Embryonic facial prominence (tissue), 1 donor: ENCODE results near the gene SYT6.

Experiments used
- DNase-seq: peaks from one replicate; pipeline ENCODE4 v3.0.0-alpha.2; 2016; ENCODE audit errors: extremely low spot score

The SYT6 gene

GRCh38 chr1:114093624-114094362 lies 59.9 kb downstream of the SYT6 start:
- DNase-seq: no peak

GRCh38 chr1:114092186-114093062 lies 61.2 kb downstream of the SYT6 start:
- no peak for DNase-seq

GRCh38 chr1:114091711-114092110 lies 62.0 kb downstream of the SYT6 start:
- DNase-seq: no peak

- peak; percentile 53 for DNase-seq
Observed at GRCh38 chr1:114090738-114091505, 62.7 kb downstream of the SYT6 start.

- DNase-seq: no peak
Observed at GRCh38 chr1:114089502-114090138, 64.0 kb downstream of the SYT6 start.

- DNase-seq: no peak
Observed at GRCh38 chr1:114088392-114089299, 65.0 kb downstream of the SYT6 start.

GRCh38 chr1:114087495-114087894 lies 66.2 kb downstream of the SYT6 start:
- DNase-seq: no peak

GRCh38 chr1:114086601-114087368 lies 66.9 kb downstream of the SYT6 start:
- no peak for DNase-seq

GRCh38 chr1:114082867-114083585 lies 70.6 kb downstream of the SYT6 start:
- DNase-seq: no peak

- DNase-seq: no peak
Observed at GRCh38 chr1:114082304-114082630, 71.4 kb downstream of the SYT6 start.

- no peak for DNase-seq
Observed at GRCh38 chr1:114081437-114082303, 72.0 kb downstream of the SYT6 start.

- no peak for DNase-seq
Observed at GRCh38 chr1:114080511-114081436, 72.9 kb downstream of the SYT6 start.

- DNase-seq: no peak
Observed at GRCh38 chr1:114079596-114080190, 74.0 kb downstream of the SYT6 start.

GRCh38 chr1:114078116-114078515 lies 75.6 kb downstream of the SYT6 start:
- no peak for DNase-seq

- DNase-seq: no peak
Observed at GRCh38 chr1:114077188-114077587, 76.5 kb downstream of the SYT6 start.

- no peak for DNase-seq
Observed at GRCh38 chr1:114076308-114076707, 77.4 kb downstream of the SYT6 start.
